GM04504 (cell line): ENCODE data around the gene RNF19B.
"Not testable (repeated sequence)": the region's sequence is repeated elsewhere in the genome, so short reads cannot be mapped to it uniquely, and the experiment has no call there.

Source experiments
- DNase-seq: peaks from one replicate; pipeline ENCODE4 v3.0.0-alpha.2; 2012; ENCODE audit warnings: low read depth

Gene RNF19B

GRCh38 chr1:32964461-32965250 is at the start of gene RNF19B:
RNF19B (minus strand) TSS chr1:32964809; CDS start chr1:32964685, 124 bp downstream.
- DNase-seq: peak; percentile 83

GRCh38 chr1:33013791-33014190 is 49.2 kb upstream of the RNF19B start:
- DNase-seq: no peak

GRCh38 chr1:33012165-33012564 is 47.6 kb upstream of the RNF19B start:
- no peak for DNase-seq

- no peak for DNase-seq
Observed at GRCh38 chr1:33010932-33011731, 46.5 kb upstream of the RNF19B start.

- no peak for DNase-seq
Observed at GRCh38 chr1:33009561-33009960, 45.0 kb upstream of the RNF19B start.

- no peak for DNase-seq
Observed at GRCh38 chr1:33008051-33008914, 43.7 kb upstream of the RNF19B start.

- peak; percentile 85 for DNase-seq
Observed at GRCh38 chr1:33007190-33008050, 42.8 kb upstream of the RNF19B start.

- DNase-seq: no peak
Observed at GRCh38 chr1:33005838-33006421, 41.3 kb upstream of the RNF19B start.

GRCh38 chr1:33005117-33005837 is 40.7 kb upstream of the RNF19B start:
- DNase-seq: no peak

- no peak for DNase-seq
Observed at GRCh38 chr1:33004613-33005012, 40.0 kb upstream of the RNF19B start.

GRCh38 chr1:33003657-33004056 is 39.0 kb upstream of the RNF19B start:
- no peak for DNase-seq

GRCh38 chr1:33002006-33002405 is 37.4 kb upstream of the RNF19B start:
- DNase-seq: no peak

GRCh38 chr1:33001282-33001681 is 36.7 kb upstream of the RNF19B start:
- no peak for DNase-seq

- no peak for DNase-seq
Observed at GRCh38 chr1:33000427-33001026, 35.9 kb upstream of the RNF19B start.

- no peak for DNase-seq
Observed at GRCh38 chr1:32998997-32999396, 34.4 kb upstream of the RNF19B start.

- no peak for DNase-seq
Observed at GRCh38 chr1:32998064-32998463, 33.5 kb upstream of the RNF19B start.

GRCh38 chr1:32997381-32997891 is 32.8 kb upstream of the RNF19B start:
- peak; percentile 66 for DNase-seq

- DNase-seq: not testable (repeated sequence)
Observed at GRCh38 chr1:32993324-32993636, 28.7 kb upstream of the RNF19B start.

- peak; percentile 90 for DNase-seq
Observed at GRCh38 chr1:32992489-32993323, 28.1 kb upstream of the RNF19B start.
